ENCODE results near the gene HS1BP3.

The HS1BP3 gene

DNA sequence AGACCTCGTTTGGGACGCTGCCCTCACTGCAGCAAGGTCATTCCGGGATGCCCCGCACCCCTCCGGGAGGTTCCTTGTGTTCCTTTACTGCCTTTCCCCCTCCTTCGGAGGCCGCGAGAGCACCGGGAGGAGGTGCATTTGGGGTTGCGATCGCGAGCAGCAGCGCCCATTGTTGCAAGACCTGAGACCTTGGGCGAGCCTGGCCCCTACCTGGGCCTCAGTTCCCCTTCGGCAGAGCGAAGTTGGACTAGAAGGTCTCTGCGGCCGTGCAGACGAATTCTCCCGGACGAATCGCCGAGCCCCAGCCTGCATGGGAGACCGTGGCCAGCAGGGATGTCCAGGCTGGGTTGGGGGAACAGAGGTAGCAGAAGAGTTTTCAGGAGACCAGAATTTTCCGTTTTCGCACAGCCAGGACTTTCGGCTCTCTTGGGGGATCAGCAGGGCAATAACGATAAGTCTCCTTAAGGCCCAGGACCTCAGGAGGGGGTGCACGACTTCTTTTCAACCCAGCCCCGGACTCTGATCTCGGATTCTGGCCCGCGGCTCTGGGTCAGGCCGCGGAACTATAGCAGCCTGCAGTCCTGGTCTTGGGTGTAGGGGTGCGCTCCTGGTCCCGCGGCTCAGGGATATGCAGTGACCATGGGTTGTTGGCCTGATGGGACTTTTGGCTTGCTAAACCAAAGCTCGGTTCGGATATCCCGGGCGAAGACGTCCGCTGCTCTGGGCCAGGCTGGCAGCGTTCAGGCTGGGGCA is 18.8 kb upstream of the HS1BP3 start:
- no peak overlapping the region for H3K4me3 ChIP-seq (ENCODE audit: low read depth, low read length)
- TF ChIP-seq CTCF (IDR thresholded peaks at IDR 0.05; ENCODE audit: borderline replicate concordance, insufficient read depth, low read depth, low read length) = no peak

- TF ChIP-seq CTCF (IDR thresholded peaks at IDR 0.05; ENCODE audit: borderline replicate concordance, insufficient read depth, low read depth, low read length) = no peak
- no peak overlapping the region for H3K4me3 ChIP-seq (ENCODE audit: low read depth, low read length)
Measured at GRCh38 chr2:20668871-20669475, 18.1 kb upstream of the HS1BP3 start.

DNA sequence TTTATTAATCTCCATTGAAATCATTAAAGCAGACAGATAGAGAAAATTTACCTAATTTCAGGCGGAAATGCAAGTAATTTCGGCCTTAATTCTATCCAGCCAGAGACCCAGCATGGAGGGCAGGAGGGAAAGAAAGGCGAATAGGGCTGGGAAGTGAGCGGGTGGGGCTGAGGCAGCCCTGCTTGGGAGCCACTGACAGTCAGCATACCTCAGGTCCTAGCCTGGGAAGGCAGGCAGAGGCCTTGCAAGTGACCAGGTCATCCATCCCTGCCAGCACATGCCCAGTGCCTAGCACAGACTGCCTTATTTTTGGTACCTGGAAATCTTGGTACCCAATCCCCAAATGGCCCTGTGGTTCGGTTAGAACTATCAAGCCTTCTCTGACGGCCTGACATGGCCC is 17.6 kb upstream of the HS1BP3 start:
- no peak overlapping the region for H3K4me3 ChIP-seq (ENCODE audit: low read depth, low read length)

GRCh38 chr2:20667531-20668401 is 16.9 kb upstream of the HS1BP3 start:
- TF ChIP-seq CTCF (IDR thresholded peaks at IDR 0.05; ENCODE audit: borderline replicate concordance, insufficient read depth, low read depth, low read length) = no peak
- H3K4me3 ChIP-seq (ENCODE audit: low read depth, low read length) = peak overlapping the region; percentile 5

More for the DNA sequence above, 17.6 kb upstream of the HS1BP3 start:
- TF ChIP-seq CTCF (IDR thresholded peaks at IDR 0.05; ENCODE audit: borderline replicate concordance, insufficient read depth, low read depth, low read length) = no peak

- peak overlapping the region; percentile 5 for H3K4me3 ChIP-seq (ENCODE audit: low read depth, low read length)
- no peak for TF ChIP-seq CTCF (IDR thresholded peaks at IDR 0.05; ENCODE audit: borderline replicate concordance, insufficient read depth, low read depth, low read length)
Measured at GRCh38 chr2:20667151-20667530, 16.2 kb upstream of the HS1BP3 start.

DNA sequence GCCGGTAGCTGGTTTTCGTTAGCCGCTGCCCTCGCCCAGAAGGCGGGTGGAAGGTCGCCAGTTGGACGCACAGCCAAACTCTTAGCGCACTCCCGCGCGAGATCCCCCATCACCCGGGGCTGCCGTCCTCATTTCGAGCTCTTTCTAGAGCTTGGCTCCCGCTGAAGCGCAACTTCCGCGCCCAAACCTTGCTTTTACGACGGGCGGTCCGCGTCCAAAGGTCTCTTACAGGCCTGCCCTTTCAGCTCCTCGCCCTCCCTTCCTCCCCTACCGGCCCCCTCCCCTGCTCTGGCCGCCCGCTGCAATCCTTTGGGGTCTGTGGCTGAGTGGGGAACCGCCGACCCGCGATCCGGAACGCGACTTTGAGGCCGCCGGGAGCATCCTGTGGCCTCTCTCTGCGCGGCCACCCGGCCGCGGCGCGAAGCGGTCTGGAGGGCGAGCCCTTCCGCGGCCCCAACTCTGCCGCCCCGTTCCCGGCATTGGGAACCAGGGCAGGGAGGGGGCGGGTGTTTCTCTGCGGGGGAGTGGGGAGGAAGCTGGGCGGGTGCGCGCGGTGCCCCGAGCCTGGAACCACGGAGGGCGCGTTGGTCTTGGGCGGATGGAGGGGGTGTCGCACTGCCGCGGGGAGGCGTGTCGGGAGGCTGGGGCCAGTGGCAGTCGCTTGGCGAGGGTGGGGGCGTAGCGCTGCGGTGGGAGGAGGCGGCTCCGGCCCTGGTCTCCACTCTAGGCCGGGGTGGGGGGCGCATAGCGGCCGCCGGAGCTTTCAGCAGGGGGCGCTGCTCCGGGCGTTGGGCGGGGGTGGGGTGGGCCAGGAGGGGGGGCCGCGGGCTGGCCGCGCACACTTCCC is 15.6 kb upstream of the HS1BP3 start, which contains the start of gene GDF7:
GDF7 (plus strand) TSS at position 841 of the 847 bp plus-strand sequence. CDS start 96 bp downstream, outside the sequence.
- peak; percentile 46 for TF ChIP-seq CTCF (IDR thresholded peaks at IDR 0.05; ENCODE audit: borderline replicate concordance, insufficient read depth, low read depth, low read length)
- peak within 1 kb of the TSS; percentile 45 for H3K4me3 ChIP-seq (ENCODE audit: low read depth, low read length)
